Esophagus muscularis mucosa (tissue), 4 donors: ENCODE measurements around the gene CTAG1B. TPM values are rescaled to one million over a fixed set of nuclear protein-coding genes. Genes with fewer than 3 reads are reported as not detected.
"Not testable (repeated sequence)": the region's sequence is repeated elsewhere in the genome, so short reads cannot be mapped to it uniquely, and the experiment has no call there.

Experiments
- DNase-seq: peaks from one replicate; pipeline ENCODE4 v3.0.0-alpha.2; 2017; ENCODE audit errors: extremely low spot score
- H3K27ac ChIP-seq, 4 donors: fragments of 200-600 bp; sonication (generic); replicated peaks in 1 of 4; 1 replicate in 3 of 4; 2 replicates in 1 of 4; pipeline ENCODE4 v1.5.1; 2016 to 2019; ENCODE audit warnings: mild to moderate bottlenecking in 1 of 4
- H3K27me3 ChIP-seq, 4 donors: fragments of 200-600 bp; sonication (generic); one replicate each; pipeline versions ENCODE4 v1.5.1 to v1.6.0; 2016 to 2019
- H3K36me3 ChIP-seq, 4 donors: fragments of 200-600 bp; sonication (generic); one replicate each; pipeline ENCODE4 v1.5.1; 2016 to 2019
- H3K4me1 ChIP-seq, 4 donors: fragments of 200-600 bp; sonication (generic); one replicate each; pipeline ENCODE4 v1.5.1; 2016 to 2019
- H3K4me3 ChIP-seq, 4 donors: fragments of 200-600 bp; sonication (generic); 1 replicate in 2 of 4; 2 replicates in 2 of 4; pipeline ENCODE4 v1.5.1; 2016 to 2019; ENCODE audit warnings: mild to moderate bottlenecking in 4 of 4, moderate library complexity in 1 of 4
- H3K9me3 ChIP-seq, 4 donors: fragments of 200-600 bp; sonication (generic); 1 replicate in 3 of 4; 2 replicates in 1 of 4; pipeline ENCODE4 v1.5.1; 2016 to 2019
- EP300 ChIP-seq: sonication (generic); formaldehyde crosslinking; IDR thresholded peaks from one replicate; pipeline ENCODE4 v1.6.1; 2017; ENCODE audit warnings: antibody characterized with exemption
- POLR2A ChIP-seq: fragments of 450-650 bp; IDR thresholded peaks from one replicate; pipeline ENCODE4 v1.6.1; 2017; ENCODE audit warnings: antibody characterized with exemption, moderate library complexity, mild to moderate bottlenecking, low read depth
- POLR2AphosphoS5 ChIP-seq, 2 donors: sonication (generic); formaldehyde crosslinking; IDR thresholded peaks; one replicate each; pipeline ENCODE4 v1.6.1; 2017; ENCODE audit warnings: antibody characterized with exemption in 2 of 2
- WGBS: methylation state at CpG from one replicate; pipeline ENCODE4 v1.1.5; 2018; 5-methylcytosine and 5-hydroxymethylcytosine counted together
- intact Hi-C: fragments of 100-400 bp; cut with DNase I; formaldehyde crosslinking; loops from one replicate; pipeline ENCODE4 v1.15.1; 2023
- total RNA-seq, 4 donors: library from RNA; depleted of rRNA; stranded (reverse); fragments of >200 nt; gene quantifications; one replicate each; pipeline versions ENCODE4 v1.1.0 to v1.2.1, GENCODE V29; 2016
- TF ChIP-seq, protein P1 (sequence below), 3 experiments: fragments of 200-600 bp in 2 of 3; fragments of 450-650 bp in 1 of 3; sonication (generic) in 2 of 3; IDR thresholded peaks; one replicate each; pipeline ENCODE4 v1.5.1; 2017 to 2019; ENCODE audit warnings: antibody characterized with exemption in 3 of 3, mild to moderate bottlenecking in 2 of 3, moderate library complexity in 1 of 3

Gene CTAG1B
- total RNA-seq, 4 donors from 2014 or later = not detected

DNA sequence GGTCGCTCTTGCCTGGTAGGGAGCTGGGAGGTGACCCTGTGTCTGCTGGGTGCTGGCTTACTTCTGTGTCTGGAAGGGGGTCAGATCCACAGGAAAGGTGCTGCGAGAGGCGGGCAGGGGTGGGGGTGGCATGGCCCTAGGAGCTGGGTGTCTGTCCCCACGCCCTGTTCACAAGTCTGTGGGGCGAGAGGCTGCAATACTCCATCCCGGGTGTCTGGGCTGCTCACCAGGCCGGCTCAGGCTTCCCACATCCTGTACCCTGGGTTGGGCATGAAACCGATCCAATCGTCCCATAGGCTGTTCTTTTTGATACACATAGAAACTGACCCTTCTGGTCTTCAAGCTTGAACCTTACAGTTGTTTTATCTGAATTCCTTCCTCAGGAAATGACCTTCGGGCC is 35.3 kb upstream of the CTAG1B start:
- Histone ChIP-seq H3K4me1 (no peaks in the 10 kb centered on the region), H3K36me3 (no peaks in the 10 kb centered on the region), H3K9me3 (no peaks in the 10 kb centered on the region), H3K4me3 (no peak overlapping the region), H3K27me3 (no peaks in the 10 kb centered on the region), H3K27ac (no peak overlapping the region)
- DNase-seq = no peak
- TF ChIP-seq POLR2A (no peak), POLR2AphosphoS5 (IDR thresholded peaks at IDR 0.05) (no peak), EP300 (no peak)
- TF ChIP-seq, protein P1, sequence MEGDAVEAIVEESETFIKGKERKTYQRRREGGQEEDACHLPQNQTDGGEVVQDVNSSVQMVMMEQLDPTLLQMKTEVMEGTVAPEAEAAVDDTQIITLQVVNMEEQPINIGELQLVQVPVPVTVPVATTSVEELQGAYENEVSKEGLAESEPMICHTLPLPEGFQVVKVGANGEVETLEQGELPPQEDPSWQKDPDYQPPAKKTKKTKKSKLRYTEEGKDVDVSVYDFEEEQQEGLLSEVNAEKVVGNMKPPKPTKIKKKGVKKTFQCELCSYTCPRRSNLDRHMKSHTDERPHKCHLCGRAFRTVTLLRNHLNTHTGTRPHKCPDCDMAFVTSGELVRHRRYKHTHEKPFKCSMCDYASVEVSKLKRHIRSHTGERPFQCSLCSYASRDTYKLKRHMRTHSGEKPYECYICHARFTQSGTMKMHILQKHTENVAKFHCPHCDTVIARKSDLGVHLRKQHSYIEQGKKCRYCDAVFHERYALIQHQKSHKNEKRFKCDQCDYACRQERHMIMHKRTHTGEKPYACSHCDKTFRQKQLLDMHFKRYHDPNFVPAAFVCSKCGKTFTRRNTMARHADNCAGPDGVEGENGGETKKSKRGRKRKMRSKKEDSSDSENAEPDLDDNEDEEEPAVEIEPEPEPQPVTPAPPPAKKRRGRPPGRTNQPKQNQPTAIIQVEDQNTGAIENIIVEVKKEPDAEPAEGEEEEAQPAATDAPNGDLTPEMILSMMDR (IDR thresholded peaks at IDR 0.05) = no peak
- intact Hi-C loops = no loop called here
- WGBS = 90% methylated on average over 3 of the region's 10 CpGs

DNA sequence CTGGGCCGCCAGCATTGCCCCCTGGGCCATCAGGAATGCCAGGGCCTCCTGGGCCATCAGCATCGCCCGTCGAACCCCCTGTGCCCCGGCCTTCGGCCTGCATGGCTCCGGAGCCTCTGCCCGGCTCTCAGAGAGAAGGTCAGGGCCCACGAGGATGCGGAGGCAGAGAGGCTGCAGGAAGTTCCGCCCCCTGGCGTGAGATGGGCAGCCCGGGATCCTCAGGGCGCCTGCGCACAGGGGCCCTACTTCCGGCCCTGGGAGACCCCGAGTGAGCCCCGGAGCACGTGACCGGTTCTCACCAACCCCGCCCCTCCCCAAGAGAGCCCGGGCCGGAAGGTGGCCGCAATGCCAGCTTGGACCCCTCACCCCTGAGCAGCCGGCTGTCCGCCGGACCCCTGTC is 34.3 kb upstream of the CTAG1B start, which contains the start of gene CTAG2:
CTAG2 (minus strand) TSS at position 167 of the 400 bp plus-strand sequence; CDS start at position 103, 64 bp downstream.
- H3K4me3 ChIP-seq, H3K27me3 ChIP-seq, DNase-seq, H3K27ac ChIP-seq, intact Hi-C loops, H3K36me3 ChIP-seq, H3K9me3 ChIP-seq, H3K4me1 ChIP-seq: not testable (repeated sequence)
- no CpG with 5 or more reads among the region's 27 CpGs for WGBS

DNA sequence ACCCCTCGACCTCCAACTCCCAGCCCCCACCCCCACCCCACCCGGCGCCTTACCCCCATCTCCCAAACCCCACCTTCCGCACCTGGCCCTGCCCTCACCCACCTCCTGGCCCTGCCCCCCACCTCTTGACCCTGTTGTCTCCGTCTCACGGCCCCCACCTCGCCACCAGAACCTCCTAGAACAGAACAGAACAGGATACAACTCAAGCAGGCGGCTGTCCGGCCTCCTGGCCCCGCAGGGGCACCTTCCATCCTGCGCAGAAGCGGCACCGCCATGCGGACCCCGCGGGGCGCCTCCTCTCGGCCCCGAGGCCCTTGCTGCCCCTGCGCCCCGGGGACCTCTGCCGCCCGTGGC is 33.9 kb upstream of the CTAG1B start:
- no peak for DNase-seq
- no peaks in the 10 kb centered on the region for H3K36me3 ChIP-seq
- TF ChIP-seq POLR2AphosphoS5 (IDR thresholded peaks at IDR 0.05) = no peak
- TF ChIP-seq, protein P1 (IDR thresholded peaks at IDR 0.05) = no peak
- no peak for TF ChIP-seq EP300
- TF ChIP-seq POLR2A = no peak
- intact Hi-C loops = no loop called here
- H3K4me1 ChIP-seq = no peaks in the 10 kb centered on the region
- 97% methylated on average over 22 of the region's 23 CpGs for WGBS
- H3K27ac ChIP-seq = no peak overlapping the region
- H3K4me3 ChIP-seq = no peak overlapping the region
- no peaks in the 10 kb centered on the region for H3K27me3 ChIP-seq
- H3K9me3 ChIP-seq = no peaks in the 10 kb centered on the region

DNA sequence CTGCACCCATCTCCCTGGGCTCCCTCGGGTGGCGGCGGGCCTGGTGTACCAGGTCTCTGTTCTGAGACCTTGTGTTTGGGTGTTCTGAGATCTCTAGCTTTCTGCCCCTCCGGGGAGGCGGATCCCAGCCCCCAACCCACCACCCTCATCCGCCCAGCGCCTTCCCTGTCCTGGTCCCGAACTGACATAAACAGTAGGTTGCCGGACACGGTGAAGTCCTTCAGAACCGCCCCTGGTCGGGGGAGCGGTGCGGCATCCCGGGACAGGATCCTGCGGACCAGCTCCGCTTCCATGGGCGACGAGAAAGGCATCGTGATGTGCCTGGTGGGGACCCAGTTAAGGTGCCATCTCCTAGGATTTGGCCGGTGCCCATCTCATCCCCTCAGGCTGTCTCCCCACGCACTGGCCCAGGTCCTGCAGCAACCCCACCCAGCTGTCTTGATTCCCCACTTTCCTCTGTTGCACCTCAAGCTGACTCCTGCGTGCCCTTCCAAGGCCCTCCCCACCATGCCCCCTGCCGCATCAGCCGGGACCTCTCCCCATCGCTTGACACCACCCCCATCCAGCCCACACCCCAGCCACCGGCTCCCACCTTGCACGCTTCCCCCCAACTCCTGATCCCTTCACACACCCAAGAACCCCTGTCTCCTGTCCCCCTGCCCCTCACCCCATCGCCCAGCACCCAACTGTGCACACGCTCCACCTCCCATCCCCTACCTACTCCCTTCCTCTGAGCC is 33.4 kb upstream of the CTAG1B start:
- H3K27me3 ChIP-seq = no peaks in the 10 kb centered on the region
- H3K36me3 ChIP-seq = no peaks in the 10 kb centered on the region
- no peak overlapping the region for H3K4me3 ChIP-seq
- DNase-seq = no peak
- no peaks in the 10 kb centered on the region for H3K4me1 ChIP-seq
- 94% methylated on average over 22 of the region's 30 CpGs for WGBS
- no peak overlapping the region for H3K27ac ChIP-seq
- TF ChIP-seq EP300 = no peak
- TF ChIP-seq, protein P1 (IDR thresholded peaks at IDR 0.05) = no peak
- TF ChIP-seq POLR2AphosphoS5 (IDR thresholded peaks at IDR 0.05) = no peak
- no peak for TF ChIP-seq POLR2A
- H3K9me3 ChIP-seq = no peaks in the 10 kb centered on the region
- intact Hi-C loops = no loop called here

DNA sequence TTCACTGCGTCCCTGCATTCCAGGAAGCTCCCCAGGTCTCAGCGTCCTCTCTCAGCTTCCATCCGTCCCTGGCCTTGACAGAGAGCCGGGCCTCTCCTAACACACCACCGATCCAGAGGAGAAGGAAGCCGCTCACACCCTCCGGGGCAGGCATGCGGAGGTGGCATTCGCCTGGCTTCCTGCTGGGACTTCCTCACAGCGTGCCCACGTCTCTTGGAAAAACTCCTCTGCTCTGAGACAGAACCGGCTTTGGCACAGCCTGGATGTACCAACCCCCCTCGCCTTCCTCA is 31.1 kb upstream of the CTAG1B start:
- Histone ChIP-seq H3K27me3 (no peaks in the 10 kb centered on the region), H3K4me3 (no peak overlapping the region), H3K27ac (no peak overlapping the region), H3K9me3 (no peaks in the 10 kb centered on the region), H3K36me3 (no peaks in the 10 kb centered on the region), H3K4me1 (no peaks in the 10 kb centered on the region)
- DNase-seq = no peak
- TF ChIP-seq POLR2AphosphoS5 (IDR thresholded peaks at IDR 0.05) = no peak
- TF ChIP-seq EP300 = no peak
- no peak for TF ChIP-seq POLR2A
- TF ChIP-seq, protein P1 (IDR thresholded peaks at IDR 0.05) = no peak
- 71% methylated on average over 12 of the region's 13 CpGs for WGBS
- intact Hi-C loops = no loop called here
